ENCODE results near the gene ZNF548.
A peak's percentile ranks its signal among the peaks of the same experiment; 100 is the strongest.

Gene ZNF548

GRCh38 chr19:57389730-57390598, at the start of gene ZNF548:
ZNF548 (plus strand) TSS chr19:57389854; CDS start chr19:57390100, 246 bp downstream.
- DNase-seq (ENCODE audit: insufficient read length, low spot score), result peak; percentile 84
- FAIRE-seq, result no peak
- peak; percentile 7 for TF ChIP-seq CTCF (IDR thresholded peaks at IDR 0.05; ENCODE audit: insufficient read depth, missing control alignments)

- DNase-seq (ENCODE audit: insufficient read length, low spot score) (no peak), FAIRE-seq (no peak)
- TF ChIP-seq CTCF (IDR thresholded peaks at IDR 0.05; ENCODE audit: insufficient read depth, missing control alignments), result no peak
These were observed 47.1 kb upstream of the ZNF548 start for GRCh38 chr19:57342582-57342981.

- DNase-seq (ENCODE audit: insufficient read length, low spot score) (no peak), FAIRE-seq (no peak)
- no peak for TF ChIP-seq CTCF (IDR thresholded peaks at IDR 0.05; ENCODE audit: insufficient read depth, missing control alignments)
These were observed 41.5 kb upstream of the ZNF548 start for GRCh38 chr19:57348136-57348535.

GRCh38 chr19:57350877-57351805, 38.5 kb upstream of the ZNF548 start, which contains the start of gene ZNF304:
ZNF304 (plus strand) TSS chr19:57351271; CDS start chr19:57351665, 394 bp downstream.
- no peak for TF ChIP-seq CTCF (IDR thresholded peaks at IDR 0.05; ENCODE audit: insufficient read depth, missing control alignments)
- DNase-seq (ENCODE audit: insufficient read length, low spot score) (peak; percentile 93), FAIRE-seq (no peak)

- no peak for DNase-seq (ENCODE audit: insufficient read length, low spot score)
- TF ChIP-seq CTCF (IDR thresholded peaks at IDR 0.05; ENCODE audit: insufficient read depth, missing control alignments), result no peak
- FAIRE-seq, result no peak
These were observed 37.8 kb upstream of the ZNF548 start for GRCh38 chr19:57351867-57352266.

- no peak for DNase-seq (ENCODE audit: insufficient read length, low spot score)
- no peak for TF ChIP-seq CTCF (IDR thresholded peaks at IDR 0.05; ENCODE audit: insufficient read depth, missing control alignments)
- no peak for FAIRE-seq
These were observed 33.7 kb upstream of the ZNF548 start for GRCh38 chr19:57355916-57356315.
